Heart right ventricle (tissue), 16 donors: ENCODE data around the gene UPF1. TPM values are rescaled to one million over a fixed set of nuclear protein-coding genes. Genes with fewer than 3 reads are reported as not detected.

Experiments
- ATAC-seq, 8 donors: fragments of 200-7000 bp; cut with Tn5 transposase; one replicate each; pipeline ENCODE4 v1.9.1; 2020; ENCODE audit warnings: mild to moderate bottlenecking in 8 of 8, moderate library complexity in 8 of 8, moderate number of reproducible peaks in 1 of 8
- DNase-seq, 2 donors: peaks; one replicate each; pipeline ENCODE4 v3.0.0-alpha.2; 2020
- H3K27ac ChIP-seq, 10 donors: fragments of 200-600 bp; sonication (generic) in 2 of 10; one replicate each; pipeline versions ENCODE4 v1.5.0 to v1.8.0; 2020 to 2022; ENCODE audit warnings: mild to moderate bottlenecking in 3 of 10
- H3K27me3 ChIP-seq, 7 donors: fragments of 200-600 bp; one replicate each; pipeline ENCODE4 v1.8.0; 2021 to 2022; ENCODE audit warnings: mild to moderate bottlenecking in 2 of 7
- H3K36me3 ChIP-seq, 9 donors: fragments of 200-600 bp; sonication (generic) in 1 of 9; one replicate each; pipeline versions ENCODE4 v1.5.0 to v1.8.0; 2020 to 2022; ENCODE audit warnings: mild to moderate bottlenecking in 2 of 9
- H3K4me1 ChIP-seq, 9 donors: fragments of 200-600 bp; sonication (generic) in 1 of 9; one replicate each; pipeline versions ENCODE4 v1.5.0 to v1.8.0; 2020 to 2022; ENCODE audit warnings: mild to moderate bottlenecking in 4 of 9
- H3K4me3 ChIP-seq, 10 donors: fragments of 200-600 bp; sonication (generic) in 2 of 10; one replicate each; pipeline versions ENCODE4 v1.5.0 to v1.8.0; 2020 to 2022; ENCODE audit warnings: mild to moderate bottlenecking in 7 of 10, moderate library complexity in 2 of 10
- H3K9me3 ChIP-seq, 11 donors: fragments of 200-600 bp in 10 of 11; sonication (generic) in 2 of 11; one replicate each; pipeline versions ENCODE4 v1.5.0 to v1.8.0; 2013 to 2022; ENCODE audit warnings: mild to moderate bottlenecking in 2 of 11, control low read depth in 1 of 11, moderate library complexity in 1 of 11
- WGBS, 2 donors: extraction: QIAGEN DNeasy Blood & Tissue Kit; methylation state at CpG; one replicate each; pipeline ENCODE4 v1.1.7; 2013; ENCODE audit warnings: inconsistent platforms in 1 of 2; 5-methylcytosine and 5-hydroxymethylcytosine counted together
- intact Hi-C, 10 donors: fragments of 100-400 bp; cut with DNase I; formaldehyde crosslinking; loops; one replicate each; pipeline versions ENCODE4 v1.11.1 to v1.14.2; 2022
- polyA plus RNA-seq, 2 donors: library from polyadenylated mRNA; stranded (reverse); fragments of 200-250 nt; gene quantifications; one replicate each; pipeline ENCODE4 v1.2.3, GENCODE V29; 2013
- total RNA-seq, 10 donors: library from RNA; stranded (reverse); fragmentation: NEBNext Ultra II Directional in 3 of 10; extraction: Animal tissue kit (Norgen Biotek cat#: 25700) in 3 of 10; gene quantifications; one replicate each; pipeline versions ENCODE4 v1.2.1 to v1.2.4, GENCODE V29; 2021 to 2023
- TF ChIP-seq, protein P1 (sequence below), 9 donors: fragments of 200-600 bp; sonication (generic) in 2 of 9; IDR thresholded peaks; one replicate each; pipeline versions ENCODE4 v1.5.0 to v1.8.0; 2021 to 2022; ENCODE audit warnings: antibody characterized with exemption in 9 of 9, mild to moderate bottlenecking in 5 of 9, moderate library complexity in 1 of 9
- donor health status: Arrhythmogenic right ventricular cardiomyopathy.
- donor health status: ischemic (EF 13 %, LVEDD 7.1; RV severe dilation, severe dysfunction).
- donor health status: healthy with polysubstance abuse.
- donor health status: DM: no; HTN: yes; CAD: no.
- donor health status: DM: no; HTN: no; CAD: no.
- donor health status: ischemic (EF 25% LVEDD 6.9; RV normal size, moderate dysfunction).
- donor health status: ischemic (EF 25% LVEDD 5.7; RV mildly dilated, moderate dysfunction).
- donor health status: healthy.
- donor health status: DM: yes; HTN: yes; CAD: no.
- donor health status: Ischemic cardiomyopathy.
- donor health status: ischemic (EF 35%, LVEDD 5.7; RV mildly dilated, moderate dysfunction).
- donor health status: nonischemic (EF 11% LVEDD 7.7; RV severe dilation, severe dysfunction).
- donor health status: DM: yes; HTN: yes; CAD: no.
- donor health status: PGD.
- donor health status: ischemic (EF 29% LVEDD 5.4; RV normal size, mild dysfunction).
- donor health status: nonischemic (EF 23%, LVEDD 6.1; RV moderate dilation, normal function).

The UPF1 gene
- total and polyA plus RNA-seq, 12 donors: 25.2 to 44.3 (median 36.8) TPM

GRCh38 chr19:18893587-18894253 lies 62.0 kb downstream of the UPF1 start:
- Histone ChIP-seq H3K9me3 (no peaks in the 10 kb centered on the region), H3K4me3 (peak overlapping the region in 1 of 10 donors; percentile 63), H3K36me3 (peaks cover 0 to 3% (median 0%) of the 10 kb centered on the region in 9 donors), H3K4me1 (peaks cover 3 to 37% (median 16%) of the 10 kb centered on the region in 9 donors), H3K27ac (no peak overlapping the region), H3K27me3 (peaks cover 0 to 37% (median 17%) of the 10 kb centered on the region in 7 donors)
- intact Hi-C loops: loop anchor here in 1 of 10 donors (10.0 kb wide), 1 partner anchor 91 kb away; no protein-coding TSS in a partner anchor
- 31 to 41% methylated on average over 18 of the region's 18 CpGs for WGBS, 2 donors
- TF ChIP-seq, protein P1, sequence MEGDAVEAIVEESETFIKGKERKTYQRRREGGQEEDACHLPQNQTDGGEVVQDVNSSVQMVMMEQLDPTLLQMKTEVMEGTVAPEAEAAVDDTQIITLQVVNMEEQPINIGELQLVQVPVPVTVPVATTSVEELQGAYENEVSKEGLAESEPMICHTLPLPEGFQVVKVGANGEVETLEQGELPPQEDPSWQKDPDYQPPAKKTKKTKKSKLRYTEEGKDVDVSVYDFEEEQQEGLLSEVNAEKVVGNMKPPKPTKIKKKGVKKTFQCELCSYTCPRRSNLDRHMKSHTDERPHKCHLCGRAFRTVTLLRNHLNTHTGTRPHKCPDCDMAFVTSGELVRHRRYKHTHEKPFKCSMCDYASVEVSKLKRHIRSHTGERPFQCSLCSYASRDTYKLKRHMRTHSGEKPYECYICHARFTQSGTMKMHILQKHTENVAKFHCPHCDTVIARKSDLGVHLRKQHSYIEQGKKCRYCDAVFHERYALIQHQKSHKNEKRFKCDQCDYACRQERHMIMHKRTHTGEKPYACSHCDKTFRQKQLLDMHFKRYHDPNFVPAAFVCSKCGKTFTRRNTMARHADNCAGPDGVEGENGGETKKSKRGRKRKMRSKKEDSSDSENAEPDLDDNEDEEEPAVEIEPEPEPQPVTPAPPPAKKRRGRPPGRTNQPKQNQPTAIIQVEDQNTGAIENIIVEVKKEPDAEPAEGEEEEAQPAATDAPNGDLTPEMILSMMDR (IDR thresholded peaks at IDR 0.05): no peak
- peak in 4 of 8 donors; percentile 23 to 42 (median 36) for ATAC-seq
- DNase-seq: no peak

DNA sequence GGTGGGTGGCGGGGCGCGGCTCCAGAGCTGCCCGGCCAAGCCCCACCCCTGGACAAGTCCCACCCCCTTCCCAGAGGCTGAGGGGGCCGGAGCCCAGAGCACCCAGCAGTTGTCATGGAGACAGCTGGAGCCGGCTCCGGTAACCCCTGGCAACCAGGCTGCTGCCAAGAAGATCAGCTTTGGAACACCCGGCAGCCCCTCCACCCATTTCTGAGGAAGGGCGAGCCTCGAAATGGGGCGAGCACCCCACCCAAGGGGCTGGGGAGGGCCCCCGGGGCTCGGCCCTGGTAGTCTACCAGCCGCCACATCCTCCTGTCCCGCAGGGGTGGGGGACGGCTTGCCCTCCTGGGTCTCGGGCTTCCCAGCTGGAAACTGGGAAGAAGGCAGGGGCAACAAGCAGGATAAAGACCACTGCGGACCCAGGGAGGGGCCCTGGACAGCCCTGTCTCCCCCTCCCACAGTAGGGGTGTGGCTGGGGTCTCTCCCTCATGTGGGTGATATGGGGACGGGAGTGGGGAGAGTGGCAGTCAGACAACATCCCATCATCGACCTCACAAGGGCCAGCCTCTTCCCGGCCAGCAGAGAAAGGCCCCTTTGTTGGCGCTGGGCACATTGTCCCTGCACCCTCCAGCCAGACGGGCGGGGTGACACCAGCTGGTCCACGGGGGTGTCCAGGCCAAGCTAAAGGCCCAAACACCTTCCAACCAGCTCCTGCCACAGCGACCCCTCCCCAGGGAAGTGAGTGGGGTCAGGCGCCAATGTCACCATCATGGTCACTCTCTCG lies 62.7 kb downstream of the UPF1 start:
- DNase-seq: no peak
- Histone ChIP-seq H3K27ac (peak overlapping the region in 1 of 10 donors; percentile 9), H3K36me3 (peaks cover 0 to 10% (median 3%) of the 10 kb centered on the region in 9 donors), H3K9me3 (no peaks in the 10 kb centered on the region), H3K27me3 (peaks cover 0 to 37% (median 17%) of the 10 kb centered on the region in 7 donors), H3K4me3 (peak overlapping the region in 7 of 10 donors; percentile 41 to 63 (median 55)), H3K4me1 (peaks cover 3 to 37% (median 16%) of the 10 kb centered on the region in 9 donors)
- WGBS, 2 donors: 11 to 13% methylated on average over 28 of the region's 28 CpGs
- TF ChIP-seq, protein P1 (IDR thresholded peaks at IDR 0.05): no peak
- intact Hi-C loops: loop anchor here in 1 of 10 donors (10.0 kb wide), 1 partner anchor 90 kb away; no protein-coding TSS in a partner anchor
- ATAC-seq: peak in 7 of 8 donors; percentile 17 to 49 (median 32)

DNA sequence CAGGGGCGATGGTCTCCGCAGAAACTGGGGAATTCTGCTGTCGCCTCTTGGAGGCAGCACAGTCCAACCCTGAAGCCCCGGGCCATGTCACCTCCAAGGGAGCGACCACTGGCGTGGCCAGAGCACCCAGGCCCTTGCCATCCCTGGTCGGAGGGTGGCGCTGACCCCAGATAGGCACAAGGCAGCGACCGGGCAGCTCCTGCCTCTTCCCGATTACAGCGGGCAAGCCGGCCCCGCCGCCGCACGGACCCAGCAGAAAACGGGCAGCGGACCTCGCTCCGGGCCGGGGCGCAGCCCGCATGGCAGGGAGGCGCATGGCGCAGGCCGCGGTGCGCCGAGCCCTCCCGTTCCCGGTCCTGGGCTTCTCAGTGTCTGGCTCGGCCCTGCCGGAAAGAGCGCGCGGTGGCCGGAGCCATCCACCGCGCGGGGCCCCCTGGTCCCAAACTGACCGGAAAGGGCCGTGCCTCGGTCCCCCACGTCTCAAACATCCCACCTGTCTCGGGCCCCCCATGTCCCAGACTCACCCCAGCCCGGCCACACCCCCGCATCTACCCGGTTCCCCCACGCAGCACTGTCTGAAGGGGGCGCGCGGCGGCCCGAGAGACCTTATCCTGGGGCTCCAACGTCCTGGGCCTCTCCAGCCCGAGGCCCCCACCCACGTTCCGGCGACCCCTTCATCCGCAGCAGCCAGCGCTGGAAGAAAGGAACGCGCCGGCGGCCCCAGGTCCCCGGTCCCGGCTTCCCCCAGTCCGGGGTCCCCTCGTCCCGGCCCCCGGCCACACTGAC lies 63.5 kb downstream of the UPF1 start:
- Histone ChIP-seq H3K9me3 (no peaks in the 10 kb centered on the region), H3K27me3 (peaks cover 0 to 37% (median 17%) of the 10 kb centered on the region in 7 donors), H3K36me3 (peaks cover 0 to 18% (median 5%) of the 10 kb centered on the region in 9 donors), H3K4me3 (peak overlapping the region; percentile 28 to 63 (median 51)), H3K27ac (peak overlapping the region in 1 of 10 donors; percentile 9), H3K4me1 (peaks cover 3 to 37% (median 16%) of the 10 kb centered on the region in 9 donors)
- TF ChIP-seq, protein P1 (IDR thresholded peaks at IDR 0.05): peak in 7 of 9 donors; percentile 22 to 56 (median 44)
- intact Hi-C loops: loop anchor here in 1 of 10 donors (10.0 kb wide), 1 partner anchor 90 kb away; no protein-coding TSS in a partner anchor
- 1% methylated on average over 61 to 72 of the region's 72 CpGs for WGBS, 2 donors
- DNase-seq: no peak
- ATAC-seq: peak; percentile 35 to 65 (median 53)
